NOMO-1 (cell line): Measurements from ENCODE around the gene ATG4B.

Experiments
- DNase-seq, 2 experiments: peaks; one replicate each; lab custom pipeline; 2025; ENCODE audit not compliant: unreplicated experiment in 2 of 2; lab: John Stamatoyannopoulos, UW

The ATG4B gene

GRCh38 chr2:241680827-241681599 lies 43.5 kb downstream of the ATG4B start:
- DNase-seq: no peak

- no peak for DNase-seq
Measured at GRCh38 chr2:241686324-241686649, 48.8 kb downstream of the ATG4B start.

- peak; percentile 97 to 98 for DNase-seq
Measured at GRCh38 chr2:241686650-241687425, 49.3 kb downstream of the ATG4B start, which contains the start of gene DTYMK. Gene DTYMK (minus strand): TSS chr2:241686815. CDS start chr2:241686783, 32 bp downstream.

- DNase-seq: no peak
Measured at GRCh38 chr2:241689306-241689705, 51.8 kb downstream of the ATG4B start.

- no peak for DNase-seq
Measured at GRCh38 chr2:241690202-241690717, 52.8 kb downstream of the ATG4B start.

GRCh38 chr2:241692448-241692847 lies 55.0 kb downstream of the ATG4B start:
- no peak for DNase-seq

GRCh38 chr2:241695651-241696050 lies 58.2 kb downstream of the ATG4B start:
- no peak for DNase-seq

GRCh38 chr2:241701149-241701398 lies 63.6 kb downstream of the ATG4B start:
- DNase-seq: no peak

GRCh38 chr2:241701399-241702154 lies 64.1 kb downstream of the ATG4B start, which contains the start of gene ING5:
Gene ING5 (plus strand): TSS chr2:241702039. CDS start chr2:241702066, 27 bp downstream.
- peak; percentile 90 to 93 for DNase-seq

GRCh38 chr2:241702155-241703031 lies 64.9 kb downstream of the ATG4B start:
- DNase-seq: peak; percentile 53 to 79

- DNase-seq: no peak
Measured at GRCh38 chr2:241703032-241703604, 65.6 kb downstream of the ATG4B start.

- DNase-seq: no peak
Measured at GRCh38 chr2:241706537-241706936, 69.0 kb downstream of the ATG4B start.

GRCh38 chr2:241708879-241709278 lies 71.4 kb downstream of the ATG4B start:
- DNase-seq: no peak

- no peak for DNase-seq
Measured at GRCh38 chr2:241719093-241719492, 81.6 kb downstream of the ATG4B start.

GRCh38 chr2:241720099-241720498 lies 82.6 kb downstream of the ATG4B start:
- no peak for DNase-seq

GRCh38 chr2:241720560-241720959 lies 83.1 kb downstream of the ATG4B start:
- DNase-seq: no peak

- no peak for DNase-seq
Measured at GRCh38 chr2:241721852-241722251, 84.4 kb downstream of the ATG4B start.

- no peak for DNase-seq
Measured at GRCh38 chr2:241722896-241723454, 85.5 kb downstream of the ATG4B start.
